ENCODE measurements around the gene FH.

The FH gene

GRCh38 chr1:241519308-241520079, at the start of gene FH:
Gene FH, minus strand, starts transcription at chr1:241519755. Its CDS starts 33 bp downstream, at chr1:241519722.
- peak; percentile 92 for DNase-seq

GRCh38 chr1:241560849-241561187, 41.3 kb upstream of the FH start:
- DNase-seq = no peak

GRCh38 chr1:241560146-241560848, 40.7 kb upstream of the FH start:
- no peak for DNase-seq

- no peak for DNase-seq
Measured at GRCh38 chr1:241557551-241558193, 38.1 kb upstream of the FH start.

DNA sequence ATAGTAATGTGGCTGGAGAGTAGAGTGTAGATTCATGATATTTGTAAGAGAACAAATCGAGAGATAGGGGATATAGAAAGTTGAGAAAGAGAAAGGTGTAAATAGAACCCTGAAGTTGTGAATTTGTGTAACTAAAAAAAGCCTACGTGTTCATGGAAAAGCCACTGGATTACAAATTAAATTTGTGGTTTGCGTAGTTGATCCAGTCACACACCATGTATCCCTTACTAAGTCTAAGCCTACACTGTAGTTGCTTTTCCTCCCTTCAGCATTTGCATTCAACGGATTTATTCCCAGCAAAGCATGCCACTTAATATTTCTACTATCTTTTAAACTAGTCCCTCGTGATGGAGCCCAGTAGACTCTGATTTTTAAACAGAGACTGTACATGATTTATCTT, 37.5 kb upstream of the FH start:
- no peak for DNase-seq

DNA sequence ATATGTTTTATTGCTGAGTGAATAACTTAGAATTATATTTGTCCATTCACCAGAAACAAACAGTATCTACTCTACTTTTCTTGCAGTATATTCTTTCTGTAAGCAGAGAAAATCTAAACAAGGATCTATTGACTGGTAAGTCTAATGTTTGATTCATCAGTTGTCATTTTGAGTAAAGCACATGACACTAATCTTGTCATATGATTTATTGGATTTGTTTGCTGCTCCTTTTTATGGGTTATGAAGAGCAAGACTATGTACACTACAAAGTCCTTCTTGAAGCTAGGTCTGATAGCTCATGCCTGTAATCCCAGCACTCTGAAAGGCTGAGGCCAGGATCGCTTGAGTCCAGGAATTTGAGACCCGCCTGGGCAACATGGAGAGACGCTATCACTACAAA, 36.0 kb upstream of the FH start:
- no peak for DNase-seq

DNA sequence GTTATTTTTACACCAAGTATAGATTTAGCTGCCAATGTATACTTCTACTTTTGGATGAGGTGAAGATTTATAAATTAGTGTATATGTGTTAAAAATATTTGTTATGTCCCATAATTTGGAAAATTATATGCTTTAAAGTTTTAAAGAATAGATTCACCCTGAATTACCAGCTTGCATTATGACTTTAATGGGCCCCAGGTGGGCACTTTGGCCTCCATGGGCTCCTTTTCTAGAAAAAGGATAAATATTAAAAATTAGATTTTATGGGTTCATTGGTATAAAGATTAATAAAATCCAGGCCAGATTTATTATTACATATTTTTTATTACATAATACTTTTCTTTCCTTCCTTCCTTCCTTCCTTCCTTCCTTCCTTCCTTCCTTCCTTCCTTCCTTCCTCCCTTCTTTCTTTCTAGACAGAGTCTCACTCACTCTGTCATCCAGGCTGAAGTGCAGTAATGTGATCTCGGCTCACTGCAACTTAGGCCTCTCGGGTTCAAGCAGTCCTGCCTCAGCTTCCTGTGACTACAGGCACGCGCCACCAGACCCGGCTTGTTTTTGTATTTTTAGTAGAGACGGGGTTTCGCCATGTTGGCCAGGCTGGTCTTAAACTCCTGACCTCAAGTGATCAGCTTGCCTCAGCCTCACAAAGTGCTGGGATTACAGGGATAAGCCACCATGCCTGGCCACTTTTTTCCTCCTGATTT, 34.5 kb upstream of the FH start:
- no peak for DNase-seq

GRCh38 chr1:241551759-241552638, 32.4 kb upstream of the FH start:
- no peak for DNase-seq

DNA sequence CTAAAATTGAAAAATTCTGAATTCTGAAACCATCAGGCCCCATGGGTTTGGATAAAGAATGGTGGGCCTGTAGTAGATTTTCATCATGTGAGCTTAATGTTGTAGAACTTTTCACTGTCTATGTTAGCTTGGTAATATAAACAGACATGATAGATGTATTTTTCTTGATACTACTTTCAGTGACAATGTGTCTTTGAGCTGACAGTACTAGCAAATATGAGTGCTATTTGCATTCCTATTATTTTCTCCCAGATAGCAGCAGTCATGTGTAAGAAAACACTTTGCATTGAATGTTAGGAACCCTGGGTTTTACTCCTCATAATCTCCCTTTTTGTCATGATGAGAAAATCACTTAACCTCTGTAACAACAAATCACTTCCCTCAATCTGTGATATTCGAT, 30.8 kb upstream of the FH start:
- DNase-seq = no peak

- no peak for DNase-seq
Measured at GRCh38 chr1:241548008-241548407, 28.5 kb upstream of the FH start.

DNA sequence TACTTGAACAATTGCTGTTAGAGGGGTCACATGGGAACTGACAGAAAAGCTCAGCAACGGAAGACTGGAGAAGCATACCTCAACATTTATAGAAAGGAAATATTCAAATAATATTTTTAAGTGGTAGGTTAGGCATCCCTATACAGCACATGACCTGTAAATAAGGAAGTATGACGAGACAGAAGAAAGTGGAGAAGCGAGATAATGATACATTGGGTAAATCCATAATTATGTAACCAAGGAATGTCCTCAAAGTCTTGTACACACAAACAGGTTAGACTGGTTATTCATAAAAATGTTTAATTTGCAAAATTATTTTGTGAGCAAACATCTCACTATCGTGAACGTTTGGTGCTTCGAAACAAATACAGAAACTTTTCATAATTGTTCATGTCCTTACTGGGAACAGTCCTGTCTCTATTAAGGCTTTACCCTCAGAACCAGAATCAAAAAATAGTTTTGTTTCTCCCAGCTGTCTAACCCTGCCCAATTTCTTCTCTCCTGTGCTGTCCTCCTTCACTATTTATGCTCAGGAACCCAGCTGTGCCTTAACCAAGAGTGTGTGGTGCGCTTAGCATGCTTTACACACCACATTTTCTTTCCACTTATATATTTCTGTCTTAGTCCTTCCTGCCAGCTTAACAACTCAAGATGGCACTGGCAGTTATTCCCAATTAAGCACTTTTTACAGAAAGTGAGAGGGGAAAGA, 22.8 kb upstream of the FH start:
- no peak for DNase-seq

- DNase-seq = no peak
Measured at GRCh38 chr1:241536969-241537368, 17.4 kb upstream of the FH start.

DNA sequence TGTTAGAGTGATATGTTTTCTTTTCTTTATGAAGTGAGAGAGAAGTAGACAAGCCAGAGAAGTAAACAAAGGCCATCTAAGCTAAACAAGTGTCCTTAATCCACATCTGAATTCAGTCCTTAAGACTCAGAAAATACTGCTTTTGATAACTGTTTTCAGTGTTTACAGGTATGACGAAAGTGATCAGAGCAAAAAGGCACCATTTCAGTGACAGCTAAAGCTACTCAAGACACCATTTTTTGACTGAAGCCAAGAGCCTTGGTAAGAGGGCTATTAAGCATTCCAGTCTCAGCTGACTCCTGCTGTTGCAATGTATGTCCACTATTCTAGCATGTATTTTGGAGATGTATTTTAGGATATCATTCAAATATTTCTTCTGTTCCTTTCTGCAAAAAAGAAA, 16.7 kb upstream of the FH start:
- no peak for DNase-seq

DNA sequence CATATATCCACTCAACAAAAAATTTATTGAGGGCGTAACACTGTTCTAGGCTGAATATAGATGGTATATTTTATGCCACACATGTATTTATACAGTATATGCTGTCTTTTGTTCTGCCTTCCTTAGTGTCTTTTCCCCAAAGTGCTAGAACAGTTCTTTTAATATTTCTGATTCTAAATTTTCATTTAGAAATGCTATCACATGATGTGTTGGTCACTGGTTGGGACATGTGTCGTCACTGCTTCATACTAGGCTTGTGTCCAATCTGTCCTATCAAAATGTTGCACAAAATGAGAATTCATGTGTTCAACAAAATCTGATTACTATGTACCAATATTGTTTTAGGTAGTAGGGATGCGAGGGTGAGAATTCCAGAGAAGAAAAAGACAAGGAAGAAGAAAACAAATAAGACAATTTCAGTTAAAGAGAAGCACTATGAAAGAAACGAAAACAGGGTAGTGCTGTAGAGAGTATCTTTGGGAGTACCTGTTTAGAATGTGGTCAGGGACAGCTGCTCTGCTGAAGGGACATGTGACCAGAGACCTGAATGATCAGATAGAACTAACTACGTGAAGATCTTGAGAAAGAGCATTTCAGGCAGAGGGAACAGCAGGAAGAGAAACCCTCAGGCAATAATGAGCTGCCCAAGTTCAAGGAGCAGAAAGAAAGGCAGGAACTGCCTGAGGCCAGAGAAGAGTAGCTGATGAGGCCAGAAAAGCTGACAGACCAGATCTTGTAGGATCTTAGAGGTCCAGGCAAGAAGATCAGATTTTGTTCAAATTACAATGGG, 14.0 kb upstream of the FH start:
- no peak for DNase-seq

- no peak for DNase-seq
Measured at GRCh38 chr1:241532864-241533263, 13.3 kb upstream of the FH start.

GRCh38 chr1:241532162-241532531, 12.6 kb upstream of the FH start, which contains the start of gene KMO:
Gene KMO, plus strand, starts transcription at chr1:241532378. Its CDS starts 67 bp downstream, at chr1:241532445.
- no peak for DNase-seq

- DNase-seq = peak; percentile 78
Measured at GRCh38 chr1:241531195-241532161, 11.9 kb upstream of the FH start.

- DNase-seq = no peak
Measured at GRCh38 chr1:241527146-241527545, 7.6 kb upstream of the FH start.

DNA sequence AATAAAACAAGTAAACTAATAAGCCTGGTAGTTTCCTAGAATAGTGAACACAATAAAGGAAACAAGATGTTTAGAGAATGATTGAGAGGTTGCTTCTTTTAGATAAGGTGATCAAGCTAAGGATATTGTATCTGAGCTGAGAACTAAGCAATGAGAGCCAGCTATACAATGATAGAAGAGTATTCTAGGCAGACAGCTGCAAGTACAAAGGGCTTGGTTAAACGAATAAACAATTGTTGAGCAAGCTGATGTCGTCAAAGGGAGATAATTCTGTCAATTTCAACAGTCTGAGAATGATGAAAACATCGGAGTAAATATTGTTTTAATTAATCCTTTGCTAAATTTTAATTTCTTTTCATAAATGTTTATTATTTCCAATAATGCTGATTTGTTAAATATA, 5.5 kb upstream of the FH start:
- DNase-seq = no peak

GRCh38 chr1:241521718-241522117, 2.2 kb upstream of the FH start:
- DNase-seq = no peak

Measured in NCI-H526 treated with DMSO at 0.1 percent for 48 hours (cell line).